Type B pancreatic cell (in vitro differentiated cells): ENCODE data around the gene MYOZ1. TPM values are rescaled to one million over a fixed set of nuclear protein-coding genes. Genes with fewer than 3 reads are reported as not detected.

Experiments
- DNase-seq: peaks from one replicate; pipeline ENCODE4 v3.0.0; 2021; ENCODE audit warnings: mixed read lengths; ENCODE audit not compliant: unreplicated experiment; ENCODE audit errors: extremely low spot score
- H3K27ac Mint-ChIP-seq: 2 replicates; pipeline ENCODE4 v1.8.0; 2021; ENCODE audit warnings: mild to moderate bottlenecking, mixed read lengths
- H3K27me3 Mint-ChIP-seq: 2 replicates; pipeline ENCODE4 v1.8.0; 2021; ENCODE audit warnings: mixed read lengths
- H3K36me3 Mint-ChIP-seq: 2 replicates; pipeline ENCODE4 v1.8.0; 2021; ENCODE audit warnings: mixed read lengths
- H3K4me1 Mint-ChIP-seq: one replicate; pipeline ENCODE4 v1.8.0; 2021; ENCODE audit warnings: mixed read lengths; ENCODE audit not compliant: unreplicated experiment
- H3K4me3 Mint-ChIP-seq: 2 replicates; pipeline ENCODE4 v1.8.0; 2021; ENCODE audit warnings: mild to moderate bottlenecking, mixed read lengths
- H3K9me3 Mint-ChIP-seq: 2 replicates; pipeline ENCODE4 v1.8.0; 2021; ENCODE audit warnings: mixed read lengths
- total RNA-seq: library from RNA; stranded (reverse); gene quantifications from 2 replicates; pipeline ENCODE4 v1.2.1, GENCODE V29; 2021; ENCODE audit warnings: low replicate concordance
- TF ChIP-seq, protein P1 (sequence below): fragments of 200-600 bp; sonication (generic); conservative IDR thresholded peaks from 2 replicates; pipeline ENCODE4 v1.5.0; 2021; ENCODE audit warnings: antibody characterized with exemption, mild to moderate bottlenecking

MYOZ1 gene
- total RNA-seq, 1 donor from 2014 or later, result 0.82 TPM

DNA sequence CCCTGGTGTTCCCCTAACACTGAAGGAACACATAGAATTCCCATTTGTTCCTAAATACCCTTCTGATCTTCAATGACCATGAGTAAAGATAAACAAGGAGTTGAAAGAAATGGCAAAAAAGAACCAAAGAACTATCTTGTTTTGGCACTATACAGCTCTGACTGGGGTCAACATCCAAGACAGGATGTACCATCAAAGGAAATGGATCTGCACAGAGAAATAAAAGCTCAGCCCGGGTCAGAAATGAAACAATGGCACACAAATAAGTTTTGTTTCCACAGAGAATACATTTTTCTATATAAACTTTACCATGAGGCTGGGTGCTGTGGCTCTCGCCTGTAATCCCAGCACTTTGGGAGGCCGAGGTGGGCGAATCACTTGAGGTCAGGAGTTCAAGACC is 32.2 kb downstream of the MYOZ1 start:
- Mint-ChIP-seq H3K36me3 (peaks cover 8% of the 10 kb centered on the region), H3K4me1 (no peaks in the 10 kb centered on the region), H3K4me3 (no peak overlapping the region), H3K27ac (no peak overlapping the region), H3K27me3 (no peaks in the 10 kb centered on the region), H3K9me3 (no peaks in the 10 kb centered on the region)
- no peak for DNase-seq
- TF ChIP-seq, protein P1, sequence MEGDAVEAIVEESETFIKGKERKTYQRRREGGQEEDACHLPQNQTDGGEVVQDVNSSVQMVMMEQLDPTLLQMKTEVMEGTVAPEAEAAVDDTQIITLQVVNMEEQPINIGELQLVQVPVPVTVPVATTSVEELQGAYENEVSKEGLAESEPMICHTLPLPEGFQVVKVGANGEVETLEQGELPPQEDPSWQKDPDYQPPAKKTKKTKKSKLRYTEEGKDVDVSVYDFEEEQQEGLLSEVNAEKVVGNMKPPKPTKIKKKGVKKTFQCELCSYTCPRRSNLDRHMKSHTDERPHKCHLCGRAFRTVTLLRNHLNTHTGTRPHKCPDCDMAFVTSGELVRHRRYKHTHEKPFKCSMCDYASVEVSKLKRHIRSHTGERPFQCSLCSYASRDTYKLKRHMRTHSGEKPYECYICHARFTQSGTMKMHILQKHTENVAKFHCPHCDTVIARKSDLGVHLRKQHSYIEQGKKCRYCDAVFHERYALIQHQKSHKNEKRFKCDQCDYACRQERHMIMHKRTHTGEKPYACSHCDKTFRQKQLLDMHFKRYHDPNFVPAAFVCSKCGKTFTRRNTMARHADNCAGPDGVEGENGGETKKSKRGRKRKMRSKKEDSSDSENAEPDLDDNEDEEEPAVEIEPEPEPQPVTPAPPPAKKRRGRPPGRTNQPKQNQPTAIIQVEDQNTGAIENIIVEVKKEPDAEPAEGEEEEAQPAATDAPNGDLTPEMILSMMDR, result no peak

DNA sequence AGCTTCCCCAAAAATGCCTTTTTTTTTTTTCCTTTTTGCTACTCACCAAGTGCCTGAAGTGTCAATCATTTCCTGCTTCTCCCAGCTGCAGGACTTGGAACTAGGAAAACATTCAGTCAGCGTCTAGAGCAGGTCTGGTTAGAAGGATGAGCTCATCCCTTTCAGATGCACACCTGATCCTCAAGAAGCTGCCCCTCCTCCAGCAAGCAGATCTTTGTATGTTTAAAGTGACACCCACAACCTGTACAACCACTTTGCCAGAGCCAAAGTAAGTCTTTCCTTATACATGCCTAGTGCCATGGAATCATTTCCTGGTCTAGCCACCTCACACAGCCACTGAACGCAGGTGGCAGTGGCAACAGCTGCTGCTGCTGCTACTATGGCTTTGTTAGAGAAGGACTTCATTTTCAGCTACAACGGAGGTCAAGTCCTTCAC is 39.8 kb downstream of the MYOZ1 start:
- H3K9me3 Mint-ChIP-seq, result no peaks in the 10 kb centered on the region
- H3K27ac Mint-ChIP-seq, result peak overlapping the region; percentile 93
- H3K4me3 Mint-ChIP-seq, result peak overlapping the region; percentile 68
- DNase-seq, result no peak
- TF ChIP-seq, protein P1, result no peak
- peaks cover 17% of the 10 kb centered on the region for H3K4me1 Mint-ChIP-seq
- H3K27me3 Mint-ChIP-seq, result no peaks in the 10 kb centered on the region
- peaks cover 12% of the 10 kb centered on the region for H3K36me3 Mint-ChIP-seq

DNA sequence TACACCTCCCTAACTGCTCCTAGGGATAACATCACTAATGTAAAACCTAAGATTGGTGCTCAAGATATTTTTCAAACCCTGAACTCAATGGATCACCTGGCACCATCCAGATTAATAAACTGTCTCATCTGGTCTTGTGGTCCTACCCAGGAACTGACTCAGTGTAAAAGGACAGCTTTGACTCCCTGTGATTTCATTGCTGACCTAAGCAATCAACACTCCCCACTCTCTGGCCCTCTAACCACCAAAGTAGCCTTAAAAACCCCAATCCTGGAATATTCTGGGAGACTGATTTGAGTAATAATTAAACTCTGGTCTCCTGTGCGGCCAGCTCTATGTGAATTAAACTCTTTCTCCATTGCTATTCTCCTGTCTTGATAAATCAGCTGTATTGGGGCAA is 43.9 kb downstream of the MYOZ1 start:
- Mint-ChIP-seq H3K9me3 (no peaks in the 10 kb centered on the region), H3K4me3 (no peak overlapping the region), H3K27ac (no peak overlapping the region), H3K27me3 (no peaks in the 10 kb centered on the region), H3K4me1 (peaks cover 23% of the 10 kb centered on the region), H3K36me3 (peaks cover 4% of the 10 kb centered on the region)
- TF ChIP-seq, protein P1, result no peak
- no peak for DNase-seq

DNA sequence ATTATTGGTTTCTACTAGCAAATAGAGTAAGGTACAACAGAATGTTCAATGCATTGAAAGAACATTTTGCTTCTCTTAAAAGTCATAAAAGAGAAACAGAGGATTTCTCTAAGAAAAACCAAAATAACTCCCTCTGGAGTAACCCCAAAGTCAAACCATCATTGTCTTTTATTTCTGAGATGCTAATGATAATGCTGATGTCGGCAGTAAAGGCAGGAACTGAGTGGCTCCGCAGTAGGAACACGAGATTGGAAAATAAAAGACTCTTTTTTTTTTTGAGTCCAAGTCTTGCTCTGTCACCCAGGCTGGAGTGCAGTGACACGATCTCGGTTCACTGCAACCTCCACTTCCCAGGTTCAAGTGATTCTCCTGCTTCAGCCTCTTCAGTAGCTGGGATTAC is 47.5 kb downstream of the MYOZ1 start:
- Mint-ChIP-seq H3K36me3 (peaks cover 3% of the 10 kb centered on the region), H3K27ac (no peak overlapping the region), H3K4me3 (no peak overlapping the region), H3K4me1 (peaks cover 37% of the 10 kb centered on the region), H3K9me3 (no peaks in the 10 kb centered on the region), H3K27me3 (peaks cover 3% of the 10 kb centered on the region)
- TF ChIP-seq, protein P1, result no peak
- DNase-seq, result no peak

DNA sequence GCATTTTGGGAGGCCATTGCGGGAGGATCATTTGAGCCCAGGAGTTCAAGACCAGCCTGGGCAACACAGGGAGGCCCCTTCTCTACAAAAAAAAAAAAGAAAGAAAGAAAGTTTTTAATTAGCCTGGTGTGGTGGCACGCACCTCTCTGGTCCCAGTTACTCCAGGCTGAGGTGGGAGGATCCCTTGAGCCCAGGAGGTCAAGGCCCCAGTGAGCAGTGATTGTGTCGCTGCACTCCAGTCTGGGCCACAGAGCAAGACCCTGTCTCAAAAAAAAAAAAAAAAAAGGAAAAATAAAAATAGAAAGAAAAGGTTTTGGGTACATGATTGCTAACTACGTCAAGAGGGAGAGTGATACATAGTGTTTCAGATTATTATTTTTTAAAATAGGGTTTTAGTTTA is 48.2 kb downstream of the MYOZ1 start:
- peaks cover 3% of the 10 kb centered on the region for H3K36me3 Mint-ChIP-seq
- H3K4me3 Mint-ChIP-seq, result no peak overlapping the region
- TF ChIP-seq, protein P1, result no peak
- peaks cover 3% of the 10 kb centered on the region for H3K27me3 Mint-ChIP-seq
- no peak for DNase-seq
- H3K4me1 Mint-ChIP-seq, result peaks cover 37% of the 10 kb centered on the region
- H3K27ac Mint-ChIP-seq, result peak overlapping the region; percentile 94
- H3K9me3 Mint-ChIP-seq, result no peaks in the 10 kb centered on the region
